ENCODE results near the gene AGTPBP1. TPM values are rescaled to one million over a fixed set of nuclear protein-coding genes. Genes with fewer than 3 reads are reported as not detected.
"Not testable (repeated sequence)": the region's sequence is repeated elsewhere in the genome, so short reads cannot be mapped to it uniquely, and the experiment has no call there.

AGTPBP1 gene
- total and polyA plus RNA-seq, 2 experiments from 2014 or later: 31.4 to 58.0 TPM

GRCh38 chr9:85741875-85742596, at the start of gene AGTPBP1 (continued):
- no peak for TF ChIP-seq ZNF462 (CRISPR knock-in tag; IDR thresholded peaks at IDR 0.05)

DNA sequence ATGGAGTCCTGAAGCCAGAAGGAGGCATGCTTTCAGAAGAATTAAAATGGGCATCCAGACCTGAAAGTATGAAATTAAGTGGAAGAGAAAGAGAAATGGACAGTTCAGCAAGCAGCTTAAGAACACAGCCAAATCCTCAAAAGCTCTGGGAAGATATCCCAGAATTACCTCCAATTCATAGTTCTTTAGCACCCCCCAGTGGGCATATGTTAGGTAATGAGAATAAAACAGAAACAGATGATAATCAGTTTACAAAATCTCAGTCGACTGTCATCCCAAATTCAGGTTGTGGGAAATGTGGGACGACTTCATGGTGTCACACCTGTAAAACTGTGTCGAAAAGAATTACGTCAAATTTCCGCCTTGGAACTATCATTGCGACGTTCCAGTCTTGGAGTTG, 44.4 kb upstream of the AGTPBP1 start:
- H3K4me3 ChIP-seq; H4K20me1 ChIP-seq (replicated peaks; ENCODE audit: insufficient read depth); H3K79me2 ChIP-seq (replicated peaks; ENCODE audit: insufficient read depth); DNase-seq (ENCODE audit: low spot score); H3K9me2 ChIP-seq (ENCODE audit: insufficient read depth); H3K36me3 ChIP-seq (ENCODE audit: insufficient read depth); H3K4me1 ChIP-seq (ENCODE audit: insufficient read depth); H3K4me1 Mint-ChIP-seq; H3K4me2 ChIP-seq; H3K4me3 Mint-ChIP-seq; H3K27ac Mint-ChIP-seq; H3K9me3 Mint-ChIP-seq; H3K27me3 ChIP-seq (ENCODE audit: insufficient read depth); H2AFZ ChIP-seq; H3K27ac ChIP-seq (ENCODE audit: low read depth); H3K27me3 Mint-ChIP-seq (ENCODE audit: insufficient read depth, low read depth, poor library complexity); H3F3A ChIP-seq (replicated peaks; ENCODE audit: low read depth); H3K36me3 Mint-ChIP-seq (ENCODE audit: low read depth): not testable (repeated sequence)
- TF ChIP-seq, protein P1, sequence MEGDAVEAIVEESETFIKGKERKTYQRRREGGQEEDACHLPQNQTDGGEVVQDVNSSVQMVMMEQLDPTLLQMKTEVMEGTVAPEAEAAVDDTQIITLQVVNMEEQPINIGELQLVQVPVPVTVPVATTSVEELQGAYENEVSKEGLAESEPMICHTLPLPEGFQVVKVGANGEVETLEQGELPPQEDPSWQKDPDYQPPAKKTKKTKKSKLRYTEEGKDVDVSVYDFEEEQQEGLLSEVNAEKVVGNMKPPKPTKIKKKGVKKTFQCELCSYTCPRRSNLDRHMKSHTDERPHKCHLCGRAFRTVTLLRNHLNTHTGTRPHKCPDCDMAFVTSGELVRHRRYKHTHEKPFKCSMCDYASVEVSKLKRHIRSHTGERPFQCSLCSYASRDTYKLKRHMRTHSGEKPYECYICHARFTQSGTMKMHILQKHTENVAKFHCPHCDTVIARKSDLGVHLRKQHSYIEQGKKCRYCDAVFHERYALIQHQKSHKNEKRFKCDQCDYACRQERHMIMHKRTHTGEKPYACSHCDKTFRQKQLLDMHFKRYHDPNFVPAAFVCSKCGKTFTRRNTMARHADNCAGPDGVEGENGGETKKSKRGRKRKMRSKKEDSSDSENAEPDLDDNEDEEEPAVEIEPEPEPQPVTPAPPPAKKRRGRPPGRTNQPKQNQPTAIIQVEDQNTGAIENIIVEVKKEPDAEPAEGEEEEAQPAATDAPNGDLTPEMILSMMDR (conservative IDR thresholded peaks at IDR 0.05; ENCODE audit: low read depth in 2 of 2): peak in 1 of 2 experiments; percentile 55; a peak in 2 of 4 replicates
- ATAC-seq: peak; percentile 60

GRCh38 chr9:85773844-85774243, 32.1 kb upstream of the AGTPBP1 start:
- H3K4me2 ChIP-seq; ATAC-seq; H3F3A ChIP-seq (replicated peaks; ENCODE audit: low read depth); H3K9me3 Mint-ChIP-seq; H4K20me1 ChIP-seq (replicated peaks; ENCODE audit: insufficient read depth); H3K4me1 Mint-ChIP-seq; H3K4me3 ChIP-seq; DNase-seq (ENCODE audit: low spot score); H3K36me3 Mint-ChIP-seq (ENCODE audit: low read depth); H3K9me2 ChIP-seq (ENCODE audit: insufficient read depth); H3K4me3 Mint-ChIP-seq; H3K27ac ChIP-seq (ENCODE audit: low read depth); H3K27me3 Mint-ChIP-seq (ENCODE audit: insufficient read depth, low read depth, poor library complexity); H3K79me2 ChIP-seq (replicated peaks; ENCODE audit: insufficient read depth); H3K27me3 ChIP-seq (ENCODE audit: insufficient read depth); H3K36me3 ChIP-seq (ENCODE audit: insufficient read depth); H2AFZ ChIP-seq; H3K4me1 ChIP-seq (ENCODE audit: insufficient read depth); H3K27ac Mint-ChIP-seq: not testable (repeated sequence)

GRCh38 chr9:85761802-85762201, 20.0 kb upstream of the AGTPBP1 start:
- H3K4me1 ChIP-seq (ENCODE audit: insufficient read depth); H2AFZ ChIP-seq; DNase-seq (ENCODE audit: low spot score); H3K27me3 Mint-ChIP-seq (ENCODE audit: insufficient read depth, low read depth, poor library complexity); H3K4me2 ChIP-seq; H3K27me3 ChIP-seq (ENCODE audit: insufficient read depth); H3K27ac Mint-ChIP-seq; H3K9me2 ChIP-seq (ENCODE audit: insufficient read depth); H3K4me3 Mint-ChIP-seq; H3K36me3 ChIP-seq (ENCODE audit: insufficient read depth); H3K79me2 ChIP-seq (replicated peaks; ENCODE audit: insufficient read depth); ATAC-seq; H3K9me3 Mint-ChIP-seq; H4K20me1 ChIP-seq (replicated peaks; ENCODE audit: insufficient read depth); H3F3A ChIP-seq (replicated peaks; ENCODE audit: low read depth); H3K4me3 ChIP-seq; H3K36me3 Mint-ChIP-seq (ENCODE audit: low read depth); H3K27ac ChIP-seq (ENCODE audit: low read depth); H3K4me1 Mint-ChIP-seq: not testable (repeated sequence)
